Natural killer cell (primary cell): ENCODE measurements around the gene TAS2R14. TPM values are rescaled to one million over a fixed set of nuclear protein-coding genes. Genes with fewer than 3 reads are reported as not detected.

Source experiments
- ATAC-seq, 3 donors: fragments of 150-1000 bp in 2 of 3; fragments of 200-7000 bp in 1 of 3; cut with Tn5 transposase; 1 replicate in 1 of 3; 2 replicates in 2 of 3; pipeline ENCODE4 v1.10.0; 2021; ENCODE audit warnings: mild to moderate bottlenecking in 2 of 3, moderate library complexity in 2 of 3
- DNase-seq, 2 donors: peaks; one replicate each; pipeline versions ENCODE4 v3.0.0 to v3.0.0-alpha.2; 2013 to 2021; ENCODE audit warnings: mixed read lengths in 1 of 2
- H3K27ac ChIP-seq: one replicate; pipeline ENCODE4 v1.5.1; 2013; ENCODE audit warnings: mild to moderate bottlenecking, low read length
- H3K27me3 ChIP-seq: one replicate; pipeline ENCODE4 v1.6.1; 2013; ENCODE audit warnings: low read length; ENCODE audit not compliant: control insufficient read depth, insufficient read depth
- H3K36me3 ChIP-seq: one replicate; pipeline ENCODE4 v1.6.1; 2013; ENCODE audit warnings: low read length; ENCODE audit not compliant: control insufficient read depth, insufficient read depth
- H3K4me1 ChIP-seq: one replicate; pipeline ENCODE4 v1.6.1; 2013; ENCODE audit warnings: low read length; ENCODE audit not compliant: control insufficient read depth, insufficient read depth
- H3K4me3 ChIP-seq: one replicate; pipeline ENCODE4 v1.5.1; 2013; ENCODE audit warnings: low read length
- H3K9me3 ChIP-seq: one replicate; pipeline ENCODE4 v1.6.1; 2013; ENCODE audit warnings: low read length; ENCODE audit not compliant: control insufficient read depth, insufficient read depth
- H3K27ac Mint-ChIP-seq, 2 donors: one replicate each; pipeline ENCODE4 v1.8.0; 2022; ENCODE audit warnings: mild to moderate bottlenecking in 2 of 2, mixed read lengths in 2 of 2, moderate library complexity in 1 of 2
- H3K27me3 Mint-ChIP-seq, 2 donors: one replicate each; pipeline ENCODE4 v1.8.0; 2022; ENCODE audit warnings: low read depth in 2 of 2, mixed read lengths in 2 of 2
- H3K36me3 Mint-ChIP-seq: one replicate; pipeline ENCODE4 v1.8.0; 2022; ENCODE audit warnings: mixed read lengths
- H3K4me1 Mint-ChIP-seq, 2 donors: one replicate each; pipeline ENCODE4 v1.8.0; 2022; ENCODE audit warnings: mixed read lengths in 2 of 2
- H3K4me3 Mint-ChIP-seq: one replicate; pipeline ENCODE4 v1.8.0; 2022; ENCODE audit warnings: mild to moderate bottlenecking, moderate library complexity, mixed read lengths
- H3K9me3 Mint-ChIP-seq, 2 donors: one replicate each; pipeline ENCODE4 v1.8.0; 2022; ENCODE audit warnings: mixed read lengths in 2 of 2
- CTCF ChIP-seq: fragments of 200-600 bp; IDR thresholded peaks from one replicate; pipeline ENCODE4 v1.8.0; 2022; ENCODE audit warnings: antibody characterized with exemption
- WGBS: methylation state at CpG from one replicate; pipeline ENCODE4 v1.1.7; 2013; ENCODE audit warnings: missing lambda C conversion rate; ENCODE audit not compliant: insufficient coverage; 5-methylcytosine and 5-hydroxymethylcytosine counted together
- intact Hi-C: fragments of 100-400 bp; cut with micrococcal nuclease; formaldehyde crosslinking; loops from one replicate; pipeline ENCODE4 v1.14.2; 2022
- total RNA-seq, 4 donors: library from RNA; stranded (reverse); fragments of 120-200 nt in 1 of 4; gene quantifications; one replicate each; pipeline versions ENCODE4 v1.2.3 to v1.2.4, GENCODE V29; 2013 to 2022

Gene TAS2R14
- total RNA-seq, 3 donors from 2014 or later (not counting 1 experiment from before 2014, with no cell fraction given), result 3.6 to 4.8 (median 4.4) TPM

DNA sequence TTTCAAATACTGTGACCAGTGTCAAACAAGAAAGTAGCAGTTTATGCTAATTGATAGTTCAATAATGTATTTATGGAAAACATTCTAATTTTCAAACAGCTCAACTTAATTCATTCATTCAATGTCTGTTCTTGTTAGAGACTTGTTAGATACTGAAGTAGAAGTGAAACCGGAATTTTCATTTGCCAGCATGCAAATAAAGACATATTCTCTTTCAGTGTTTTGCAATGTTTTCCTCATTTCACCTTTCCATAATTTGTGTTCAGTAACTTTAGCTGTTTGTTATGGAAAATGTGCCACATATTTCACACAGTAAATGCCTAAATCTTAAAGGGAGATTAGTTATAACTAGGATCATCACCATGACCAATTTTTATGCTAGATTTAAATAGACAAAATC is 26.4 kb upstream of the TAS2R14 start:
- H3K27me3 Mint-ChIP-seq, result no peaks in the 10 kb centered on the region

GRCh38 chr12:10960211-10960610 is 21.1 kb upstream of the TAS2R14 start:
- no peaks in the 10 kb centered on the region for H3K36me3 Mint-ChIP-seq
- intact Hi-C loops, result no loop called here
- TF ChIP-seq CTCF, result no peak

More for the DNA sequence above, 26.4 kb upstream of the TAS2R14 start:
- Mint-ChIP-seq H3K36me3 (no peaks in the 10 kb centered on the region), H3K4me3 (no peak overlapping the region), H3K9me3 (no peaks in the 10 kb centered on the region), H3K27ac (no peak overlapping the region), H3K4me1 (peaks cover 7 to 14% of the 10 kb centered on the region in 2 donors)
- no peak for TF ChIP-seq CTCF
- Histone ChIP-seq H3K27me3 (no peaks in the 10 kb centered on the region), H3K36me3 (no peaks in the 10 kb centered on the region), H3K9me3 (no peaks in the 10 kb centered on the region), H3K4me1 (peaks cover 3% of the 10 kb centered on the region), H3K4me3 (no peak overlapping the region), H3K27ac (no peak overlapping the region)
- DNase-seq (no peak), ATAC-seq (no peak)
- intact Hi-C loops, result no loop called here
- 100% methylated on average over 1 of the region's 1 CpG for WGBS

DNA sequence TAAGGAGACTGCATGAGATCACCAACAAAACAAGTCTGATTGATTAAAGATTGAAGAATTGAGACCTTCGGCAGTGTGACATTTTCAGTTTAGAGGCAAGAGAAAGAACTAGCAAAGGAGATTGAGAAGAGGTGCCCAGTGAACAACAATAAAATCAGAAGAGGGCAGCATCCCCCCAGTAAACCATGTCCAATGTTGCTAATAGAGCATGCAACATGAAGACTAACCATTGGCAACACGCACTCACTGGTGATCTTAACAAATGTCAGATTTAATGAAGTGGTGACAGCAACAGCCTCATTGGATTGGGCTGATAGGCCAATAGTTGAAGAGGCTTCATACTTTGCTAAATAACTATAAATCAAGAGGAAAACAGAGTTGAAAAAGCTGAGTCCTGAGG is 20.7 kb upstream of the TAS2R14 start:
- DNase-seq, result peak in 1 of 2 donors; percentile 37
- intact Hi-C loops, result no loop called here
- no peaks in the 10 kb centered on the region for H3K9me3 ChIP-seq
- TF ChIP-seq CTCF, result no peak
- no peaks in the 10 kb centered on the region for H3K36me3 ChIP-seq
- H3K27me3 ChIP-seq, result no peaks in the 10 kb centered on the region
- 96% methylated on average over 2 of the region's 2 CpGs for WGBS
- Mint-ChIP-seq H3K4me3 (no peak overlapping the region), H3K4me1 (peaks cover 39 to 49% of the 10 kb centered on the region in 2 donors), H3K36me3 (no peaks in the 10 kb centered on the region), H3K27ac (no peak overlapping the region), H3K9me3 (peaks cover 0 to 4% of the 10 kb centered on the region in 2 donors), H3K27me3 (no peaks in the 10 kb centered on the region)
- peak in 2 of 3 donors; percentile 30 to 35 for ATAC-seq
- peaks cover 3% of the 10 kb centered on the region for H3K4me1 ChIP-seq
- H3K27ac ChIP-seq, result no peak overlapping the region
- no peak overlapping the region for H3K4me3 ChIP-seq

More at GRCh38 chr12:10960211-10960610, 21.1 kb upstream of the TAS2R14 start:
- Mint-ChIP-seq H3K27ac (no peak overlapping the region), H3K4me1 (peaks cover 36 to 45% of the 10 kb centered on the region in 2 donors), H3K4me3 (no peak overlapping the region), H3K27me3 (no peaks in the 10 kb centered on the region), H3K9me3 (peaks cover 0 to 3% of the 10 kb centered on the region in 2 donors)
- WGBS, result 19% methylated on average over 4 of the region's 4 CpGs
- Histone ChIP-seq H3K4me3 (no peak overlapping the region), H3K27me3 (no peaks in the 10 kb centered on the region), H3K36me3 (no peaks in the 10 kb centered on the region), H3K4me1 (peaks cover 3% of the 10 kb centered on the region), H3K9me3 (no peaks in the 10 kb centered on the region), H3K27ac (no peak overlapping the region)
- peak in 2 of 3 donors; percentile 63 to 69 for ATAC-seq
- DNase-seq, result peak in 1 of 2 donors; percentile 49

GRCh38 chr12:10957741-10958140 is 18.7 kb upstream of the TAS2R14 start:
- no peak for ATAC-seq

More at GRCh38 chr12:10957741-10958140, 18.7 kb upstream of the TAS2R14 start:
- no peaks in the 10 kb centered on the region for H3K9me3 ChIP-seq
- no peak overlapping the region for H3K4me3 ChIP-seq
- Mint-ChIP-seq H3K36me3 (no peaks in the 10 kb centered on the region), H3K27me3 (no peaks in the 10 kb centered on the region), H3K4me3 (no peak overlapping the region), H3K4me1 (peaks cover 60 to 70% of the 10 kb centered on the region in 2 donors), H3K9me3 (peaks cover 0 to 4% of the 10 kb centered on the region in 2 donors), H3K27ac (no peak overlapping the region)
- no peak for TF ChIP-seq CTCF
- intact Hi-C loops, result no loop called here
- H3K36me3 ChIP-seq, result no peaks in the 10 kb centered on the region
- H3K4me1 ChIP-seq, result peaks cover 3% of the 10 kb centered on the region
- H3K27me3 ChIP-seq, result no peaks in the 10 kb centered on the region
- no peak overlapping the region for H3K27ac ChIP-seq
- no peak for DNase-seq
